ENCODE results near the gene PLA2G2F. TPM values are rescaled to one million over a fixed set of nuclear protein-coding genes. Genes with fewer than 3 reads are reported as not detected.

The PLA2G2F gene
- total RNA-seq, 1 experiment from 2014 or later = not detected

- in situ Hi-C loops (cut with HindIII; ENCODE audit: low pct_unique_long_range_greater_than_20kb, low sequenced_read_pairs) = no loop called here
- no TSS peak for BruUV-seq (replicated peaks)
- Histone ChIP-seq H3K4me1 (ENCODE audit: control insufficient read depth, insufficient read depth, low read length) (no peaks in the 10 kb centered on the region), H3K27me3 (ENCODE audit: control insufficient read depth, insufficient read depth, low read length) (peaks cover 10% of the 10 kb centered on the region), H3K4me3 (ENCODE audit: low read depth in 2 of 2, low read length in 2 of 2) (no peak overlapping the region), H3K36me3 (ENCODE audit: control insufficient read depth, insufficient read depth, low read length) (no peaks in the 10 kb centered on the region), H3K9me3 (ENCODE audit: control insufficient read depth, insufficient read depth, low read depth, low read length) (no peaks in the 10 kb centered on the region), H3K27ac (ENCODE audit: low read length) (no peak overlapping the region)
- no peak for TF ChIP-seq REST (IDR thresholded peaks at IDR 0.05; ENCODE audit: insufficient read depth in 1 of 2, low read depth in 2 of 2, low read length in 1 of 2)
- TF ChIP-seq POLR2AphosphoS5 (IDR thresholded peaks at IDR 0.05; ENCODE audit: low read depth, low read length) = no peak
- TF ChIP-seq TCF7L2 (IDR thresholded peaks at IDR 0.05; ENCODE audit: low read depth, low read length) = no peak
- TF ChIP-seq CTCF (IDR thresholded peaks at IDR 0.05) = no peak
- TF ChIP-seq SIN3A (IDR thresholded peaks at IDR 0.05; ENCODE audit: borderline replicate concordance, insufficient read depth, low read depth, low read length) = no peak
- CTCF ChIA-PET = no interaction called here
- ATAC-seq (no peak), DNase-seq (ENCODE audit: low read depth, low spot score) (no peak)
- POLR2A ChIA-PET = no interaction called here
- intact Hi-C loops (cut with micrococcal nuclease; ENCODE audit: unreplicated experiment) = no loop called here
Measured at GRCh38 chr1:20090641-20091040, 48.5 kb upstream of the PLA2G2F start.

GRCh38 chr1:20093303-20093702 is 45.8 kb upstream of the PLA2G2F start:
- DNase-seq (ENCODE audit: low read depth, low spot score) (no peak), ATAC-seq (no peak)
- POLR2A ChIA-PET = no interaction called here
- CTCF ChIA-PET = no interaction called here
- H3K27ac ChIP-seq (ENCODE audit: low read length) = no peak overlapping the region
- intact Hi-C loops (cut with micrococcal nuclease; ENCODE audit: unreplicated experiment) = no loop called here
- no peaks in the 10 kb centered on the region for H3K4me1 ChIP-seq (ENCODE audit: control insufficient read depth, insufficient read depth, low read length)
- peaks cover 10% of the 10 kb centered on the region for H3K27me3 ChIP-seq (ENCODE audit: control insufficient read depth, insufficient read depth, low read length)
- H3K36me3 ChIP-seq (ENCODE audit: control insufficient read depth, insufficient read depth, low read length) = no peaks in the 10 kb centered on the region
- in situ Hi-C loops (cut with HindIII; ENCODE audit: low pct_unique_long_range_greater_than_20kb, low sequenced_read_pairs) = no loop called here
- no peak for TF ChIP-seq TCF7L2 (IDR thresholded peaks at IDR 0.05; ENCODE audit: low read depth, low read length)
- TF ChIP-seq POLR2AphosphoS5 (IDR thresholded peaks at IDR 0.05; ENCODE audit: low read depth, low read length) = no peak
- no peak for TF ChIP-seq REST (IDR thresholded peaks at IDR 0.05; ENCODE audit: insufficient read depth in 1 of 2, low read depth in 2 of 2, low read length in 1 of 2)
- no peak for TF ChIP-seq SIN3A (IDR thresholded peaks at IDR 0.05; ENCODE audit: borderline replicate concordance, insufficient read depth, low read depth, low read length)
- TF ChIP-seq CTCF (IDR thresholded peaks at IDR 0.05) = no peak
- no peak overlapping the region for H3K4me3 ChIP-seq (ENCODE audit: low read depth in 2 of 2, low read length in 2 of 2)
- no TSS peak for BruUV-seq (replicated peaks)
- H3K9me3 ChIP-seq (ENCODE audit: control insufficient read depth, insufficient read depth, low read depth, low read length) = 0 out of 2 replicates have a peak, but pooled peaks cover 5% of the 10 kb centered on the region
